ENCODE data around the gene SLBP.

Gene SLBP

DNA sequence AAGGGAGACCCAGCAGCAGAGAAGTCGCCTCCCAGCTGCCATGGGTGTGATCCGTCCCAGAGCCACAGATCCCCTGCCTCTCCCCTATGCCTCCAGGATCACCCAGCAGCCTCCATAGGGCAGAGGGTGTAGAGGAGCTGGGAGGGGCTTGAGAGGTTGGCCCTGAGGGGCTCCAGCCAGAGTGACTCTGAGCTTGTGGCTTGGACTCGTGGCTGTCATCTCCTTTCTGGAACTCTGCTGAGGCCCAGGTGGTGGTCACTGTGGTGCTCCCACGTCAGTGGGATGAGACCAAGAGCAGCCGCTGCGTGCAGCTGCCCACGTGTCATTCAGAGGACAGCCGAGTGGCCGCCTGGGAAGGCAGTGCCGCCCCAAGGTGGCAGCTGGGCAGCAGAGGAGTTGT lies 13.4 kb upstream of the SLBP start:
- DNase-seq: no peak

GRCh38 chr4:1723131-1723801 lies 11.1 kb upstream of the SLBP start:
- no peak for DNase-seq

DNA sequence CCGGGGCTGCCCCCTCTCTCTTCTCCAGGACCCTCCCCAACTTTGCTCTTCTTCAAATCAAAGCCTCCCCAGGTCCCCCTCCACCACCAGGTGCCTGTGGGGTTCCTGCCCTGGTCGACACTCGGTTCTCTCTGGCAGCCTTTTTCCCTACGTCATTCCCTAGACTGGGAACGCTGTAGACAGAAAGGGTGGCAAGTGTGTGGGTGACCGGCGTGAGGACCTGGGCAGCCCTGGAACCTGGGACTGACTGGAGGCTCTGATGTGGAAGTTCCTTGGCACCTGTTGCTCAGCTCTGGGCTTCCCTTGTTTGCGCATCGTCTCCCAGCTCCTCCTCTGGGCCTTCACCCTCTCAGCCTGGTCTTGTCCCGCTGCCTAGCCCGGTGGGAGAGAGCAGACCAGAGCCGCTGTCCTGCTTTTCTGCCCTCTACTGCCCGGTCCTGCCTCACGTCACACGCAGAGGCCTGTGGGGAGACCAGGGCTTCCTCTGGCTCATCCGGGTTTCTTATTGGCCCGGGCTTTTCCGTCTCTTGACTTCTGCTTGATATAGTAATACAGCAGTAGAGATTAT lies 10.5 kb upstream of the SLBP start:
- DNase-seq: no peak

GRCh38 chr4:1721666-1722550 lies 9.8 kb upstream of the SLBP start:
- DNase-seq: no peak

DNA sequence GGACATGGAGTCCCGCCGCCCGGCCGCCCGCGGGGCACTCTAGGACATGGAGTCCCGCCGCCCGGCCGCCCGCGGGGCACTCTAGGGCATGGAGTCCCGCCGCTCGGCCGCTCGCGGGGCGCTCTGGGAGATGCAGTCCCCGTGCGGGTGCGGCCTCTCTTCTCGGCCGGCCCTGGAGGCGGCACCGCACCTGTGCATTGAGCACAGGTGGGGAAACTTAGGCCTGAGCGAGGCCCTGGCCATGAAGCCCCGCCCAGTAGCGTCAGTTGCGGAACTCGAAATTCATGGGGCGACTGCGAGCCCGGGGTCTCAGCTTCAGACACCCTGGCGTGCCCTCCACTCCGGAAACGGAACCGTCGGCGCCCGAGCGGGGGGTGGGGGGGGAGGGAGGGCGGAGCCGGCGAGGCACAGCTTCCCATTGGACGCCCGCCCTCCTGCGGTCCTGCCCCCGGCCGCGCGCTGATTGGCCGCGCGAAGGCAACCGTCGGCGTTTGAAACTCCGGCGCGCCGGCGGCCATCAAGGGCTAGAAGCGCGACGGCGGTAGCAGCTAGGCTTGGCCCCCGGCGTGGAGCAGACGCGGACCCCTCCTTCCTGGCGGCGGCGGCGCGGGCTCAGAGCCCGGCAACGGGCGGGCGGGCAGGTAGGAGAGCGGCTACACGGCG lies 9.0 kb upstream of the SLBP start, which contains the start of the genes TACC3 and TMEM129:
TSS of gene TACC3 (plus strand) at position 519 of the 663 bp plus-strand sequence. CDS start 1,901 bp downstream, outside the sequence.
TSS of gene TMEM129 (minus strand) at position 321 of the 663 bp plus-strand sequence. CDS start 486 bp downstream, outside the sequence.
- peak; percentile 70 for DNase-seq

GRCh38 chr4:1720163-1720983 lies 8.3 kb upstream of the SLBP start:
- no peak for DNase-seq

GRCh38 chr4:1718095-1718850 lies 6.2 kb upstream of the SLBP start:
- DNase-seq: no peak

DNA sequence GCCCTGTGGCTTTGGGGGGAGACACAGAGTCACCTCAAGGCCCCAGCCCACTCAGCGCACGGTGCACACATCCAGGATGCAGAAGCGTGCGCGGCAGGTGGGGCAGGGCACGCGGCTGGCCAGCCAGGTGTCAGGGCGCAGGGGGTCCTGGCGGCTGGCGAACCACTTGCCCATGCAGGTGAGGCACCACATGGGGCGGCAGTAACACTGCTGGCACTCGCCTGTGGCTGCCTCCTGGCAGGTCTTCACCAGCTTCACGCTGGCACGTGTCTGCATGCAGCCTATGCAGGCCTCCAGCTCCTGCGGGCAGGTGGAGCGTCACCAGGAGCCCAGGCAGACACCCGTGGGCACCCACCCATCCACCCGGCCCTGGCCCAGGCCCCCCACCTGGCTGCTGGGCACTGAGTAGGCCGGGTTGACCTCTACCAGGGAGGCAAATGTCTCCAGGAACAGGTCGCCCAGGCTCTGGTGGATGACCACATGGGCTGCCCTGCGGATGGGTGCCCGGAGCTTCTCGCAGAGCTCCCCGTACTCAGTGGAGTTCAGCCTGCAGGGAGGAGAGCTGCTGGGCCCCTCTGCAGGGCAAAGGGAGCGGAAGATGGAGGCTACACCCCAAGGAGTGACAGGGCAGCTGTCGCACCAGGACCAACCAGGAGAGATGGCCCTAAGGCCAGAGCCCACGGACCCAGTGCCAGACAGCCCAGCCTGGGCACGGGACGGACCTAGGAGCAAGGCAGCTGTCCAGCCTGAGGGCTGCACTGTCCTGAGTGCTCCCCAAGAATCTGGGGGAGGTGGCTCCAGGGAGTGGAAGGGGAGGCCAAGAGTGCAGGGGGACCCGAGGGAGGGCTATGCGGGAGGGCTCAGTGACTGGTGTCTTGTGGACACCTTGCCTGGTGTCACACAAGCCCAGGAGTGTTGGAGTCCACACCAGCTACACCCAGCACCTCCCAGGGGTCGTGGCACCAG lies 5.3 kb upstream of the SLBP start:
- DNase-seq: no peak

DNA sequence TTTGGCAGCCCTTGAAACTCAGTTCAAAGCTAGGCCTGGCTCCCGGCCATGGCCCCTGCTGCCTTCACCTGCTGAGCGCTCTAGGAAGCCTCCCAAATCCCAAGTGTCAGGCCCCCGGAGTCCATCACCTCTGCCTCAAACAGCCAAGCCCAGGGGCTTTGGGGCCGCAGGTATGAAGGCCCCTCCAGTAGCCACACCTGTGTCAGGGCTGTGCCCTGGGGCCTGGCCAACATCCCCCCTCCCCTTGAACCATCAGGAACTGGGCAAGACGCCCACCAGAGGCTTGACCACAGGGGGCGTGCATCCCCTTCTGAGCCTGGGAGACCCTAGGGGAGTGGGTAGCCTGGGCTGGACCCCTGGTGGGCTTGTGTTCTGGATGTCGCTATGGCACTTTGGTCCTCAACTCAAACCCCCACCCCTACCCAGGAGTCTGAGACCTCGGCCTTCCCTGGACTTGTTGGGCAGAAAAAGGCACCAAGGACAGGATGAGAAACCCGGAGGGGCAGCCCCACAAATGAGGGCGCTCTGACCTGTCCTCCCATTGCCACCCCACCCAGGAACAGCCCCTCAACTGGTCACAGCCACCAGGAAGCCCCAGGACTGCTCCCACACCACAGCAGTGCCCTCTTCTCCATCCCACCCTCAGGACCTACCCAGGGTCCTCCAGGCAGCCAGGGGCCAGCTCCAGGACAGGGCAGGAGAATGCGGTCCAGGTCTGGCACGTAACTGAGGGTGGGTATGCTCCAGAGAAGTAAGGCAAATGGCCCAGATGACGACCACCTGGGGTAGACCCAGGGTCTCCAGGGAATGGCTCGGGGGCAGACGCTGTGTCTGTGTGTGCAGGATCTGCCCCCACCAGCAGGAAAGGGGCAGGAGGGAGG lies 4.2 kb upstream of the SLBP start:
- DNase-seq: no peak

DNA sequence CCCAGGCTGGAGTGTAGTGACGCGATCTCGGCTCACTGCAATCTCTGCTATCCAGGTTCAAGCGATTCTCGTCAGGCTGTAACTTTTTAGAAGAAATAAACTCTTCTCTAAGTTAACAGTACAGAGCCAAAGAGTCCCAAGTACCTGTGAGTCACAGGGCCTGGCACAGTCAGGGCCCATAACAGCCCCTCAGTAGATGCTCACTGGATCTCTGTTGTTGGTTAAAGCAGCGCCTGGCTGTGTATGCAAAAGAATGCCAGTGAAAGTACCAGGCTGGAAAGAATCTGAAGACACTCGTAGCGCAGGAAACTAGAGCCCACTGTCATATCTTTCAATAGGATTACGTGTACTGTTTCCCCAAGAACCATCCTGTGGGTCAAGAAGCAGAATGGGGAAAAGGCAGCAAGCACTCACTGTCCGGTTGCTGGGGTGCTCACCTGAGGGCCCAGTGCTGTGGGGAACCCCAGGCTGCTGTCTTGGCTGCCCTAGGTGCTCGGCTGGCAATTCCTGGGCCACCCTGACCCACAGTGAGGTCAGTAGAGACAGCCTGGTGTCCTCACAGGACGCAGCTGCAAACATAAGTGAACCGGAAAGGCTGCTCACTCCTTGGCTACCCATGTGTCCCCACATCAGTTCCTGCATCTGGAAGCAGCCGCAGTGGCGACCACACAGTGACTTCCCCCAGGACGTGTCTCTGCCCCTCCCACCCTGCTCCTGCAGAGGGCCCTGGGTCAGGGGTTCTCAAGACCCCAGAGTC lies 3.1 kb upstream of the SLBP start:
- no peak for DNase-seq

GRCh38 chr4:1714303-1715001 lies 2.3 kb upstream of the SLBP start:
- DNase-seq: no peak

- no peak for DNase-seq
These were observed 1.1 kb upstream of the SLBP start for GRCh38 chr4:1713003-1713851.

DNA sequence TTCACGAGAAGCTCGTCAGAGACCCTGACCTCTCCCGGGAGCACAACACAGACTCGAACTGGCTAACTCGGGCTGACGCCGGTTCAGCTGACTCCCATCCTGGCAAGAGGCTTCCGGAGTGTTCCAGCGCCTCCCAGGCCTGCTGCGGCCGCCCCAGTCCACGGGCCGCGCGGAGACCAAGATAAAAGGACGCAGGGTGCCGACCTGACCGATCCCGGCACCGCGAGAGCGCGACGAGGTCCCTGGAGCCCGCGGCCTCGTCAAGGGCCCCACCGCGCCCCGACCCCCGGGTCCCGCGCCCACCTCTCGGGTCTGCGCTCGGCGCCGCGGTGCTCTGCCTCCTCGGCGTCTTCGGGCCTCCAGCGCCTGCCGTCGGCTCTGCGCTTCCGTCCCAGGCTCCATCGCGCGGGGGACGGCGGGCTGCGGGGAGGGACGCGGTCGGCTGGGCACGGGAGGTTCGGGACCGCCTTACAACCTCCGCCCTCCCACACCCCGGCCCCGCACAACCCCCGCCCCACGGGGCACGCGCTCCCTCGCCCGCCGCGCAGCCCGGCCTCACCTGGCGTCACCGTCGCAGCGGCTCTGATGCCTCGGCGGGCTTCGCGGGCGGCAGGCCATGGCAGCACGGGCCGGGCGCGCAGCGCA lies 426 bp downstream of the SLBP start:
- DNase-seq: no peak

- DNase-seq: no peak
These were observed 1.0 kb downstream of the SLBP start for GRCh38 chr4:1711055-1711570.

DNA sequence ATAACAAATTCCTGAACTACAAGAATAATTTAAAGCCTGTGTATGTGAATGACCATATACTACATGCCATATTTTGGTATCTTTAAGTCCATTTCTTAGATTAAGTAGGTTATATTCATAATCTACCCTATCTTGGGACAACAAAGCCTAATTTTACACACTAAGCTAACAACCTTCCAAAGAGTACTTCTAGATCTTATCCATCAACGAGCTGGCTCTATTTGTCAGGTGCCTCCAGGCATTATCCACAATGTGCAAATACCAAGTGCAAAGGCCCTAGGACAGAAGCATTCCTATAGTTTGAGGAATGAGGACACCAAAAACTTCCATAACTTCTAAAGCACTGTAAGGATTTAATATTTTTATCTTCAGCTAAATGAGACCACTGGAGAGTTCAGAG lies 3.5 kb downstream of the SLBP start:
- no peak for DNase-seq

DNA sequence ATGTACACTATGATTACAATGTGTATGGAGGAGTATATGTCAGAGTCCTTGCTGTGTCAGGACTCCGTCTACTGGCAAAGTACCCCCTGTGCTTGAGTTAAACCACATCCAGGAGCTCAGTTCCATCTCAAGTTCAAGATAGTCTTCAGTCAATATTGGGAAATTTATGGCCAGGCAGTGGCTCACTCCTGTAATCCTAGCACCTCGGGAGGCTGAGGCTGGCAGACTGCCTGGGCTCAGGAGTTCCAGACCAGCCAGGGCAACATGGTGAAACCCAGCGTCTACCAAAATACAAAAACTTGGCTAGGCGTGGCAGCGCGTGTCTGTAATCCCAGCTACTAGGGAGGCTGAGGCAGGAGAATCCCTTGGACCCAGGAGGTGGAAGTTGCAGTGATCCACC lies 5.8 kb downstream of the SLBP start:
- DNase-seq: no peak

Data from NCI-H2227 treated with DMSO at 0.1 percent for 48 hours (cell line).